NK-92 (cell line): ENCODE data around the gene ZNF286A.
"Not testable (repeated sequence)": the region's sequence is repeated elsewhere in the genome, so short reads cannot be mapped to it uniquely, and the experiment has no call there.

Source experiments
- DNase-seq: peaks from one replicate; lab custom pipeline; 2025; ENCODE audit not compliant: unreplicated experiment; lab: John Stamatoyannopoulos, UW

The ZNF286A gene

GRCh38 chr17:15768865-15769533 lies 69.4 kb downstream of the ZNF286A start:
- DNase-seq: not testable (repeated sequence)
